MM.1S (cell line): Measurements from ENCODE around the gene POMP.
"Not testable (repeated sequence)": the region's sequence is repeated elsewhere in the genome, so short reads cannot be mapped to it uniquely, and the experiment has no call there.

Experiments used
- DNase-seq: peaks from one replicate; pipeline ENCODE4 v3.0.0-alpha.2; 2015
- H2AFZ ChIP-seq: fragments of 300-600 bp; sonication (generic); 2 replicates; pipeline ENCODE4 v1.6.0; 2016; ENCODE audit warnings: antibody characterized with exemption, low read length
- H3F3A ChIP-seq: fragments of 300-600 bp; sonication (generic); 2 replicates; pipeline ENCODE4 v1.6.1; 2016; ENCODE audit warnings: mild to moderate bottlenecking, antibody characterized with exemption, low read length, moderate library complexity, mixed read lengths; ENCODE audit not compliant: insufficient read depth
- H3K27ac ChIP-seq: fragments of 300-600 bp; sonication (generic); 2 replicates; pipeline ENCODE4 v1.5.1; 2016; ENCODE audit warnings: mild to moderate bottlenecking, low read length
- H3K27me3 ChIP-seq: fragments of 300-600 bp; sonication (generic); replicated peaks from 2 replicates; pipeline ENCODE4 v1.6.0; 2016; ENCODE audit warnings: low read length; ENCODE audit not compliant: insufficient read depth
- H3K36me3 ChIP-seq: fragments of 300-600 bp; sonication (generic); replicated peaks from 2 replicates; pipeline ENCODE4 v1.6.1; 2016; ENCODE audit warnings: mild to moderate bottlenecking, low read length, mixed read lengths; ENCODE audit not compliant: insufficient read depth
- H3K4me1 ChIP-seq: fragments of 300-600 bp; sonication (generic); 2 replicates; pipeline ENCODE4 v1.6.1; 2016; ENCODE audit warnings: low read length, mixed read lengths
- H3K4me2 ChIP-seq: fragments of 300-600 bp; sonication (generic); 2 replicates; pipeline ENCODE4 v1.6.0; 2016; ENCODE audit warnings: low read depth, low read length
- H3K4me3 ChIP-seq: fragments of 300-600 bp; sonication (generic); 2 replicates; pipeline ENCODE4 v1.5.1; 2016; ENCODE audit warnings: low read length, mixed read lengths
- H3K79me2 ChIP-seq: fragments of 300-600 bp; sonication (generic); 2 replicates; pipeline ENCODE4 v1.6.1; 2016; ENCODE audit warnings: mixed run types, low read length, mixed read lengths
- H3K9ac ChIP-seq: fragments of 300-600 bp; sonication (generic); 2 replicates; pipeline ENCODE4 v1.6.1; 2016; ENCODE audit warnings: low read length, mixed read lengths
- H3K9me2 ChIP-seq: fragments of 300-600 bp; sonication (generic); replicated peaks from 2 replicates; pipeline ENCODE4 v1.6.1; 2016; ENCODE audit warnings: mild to moderate bottlenecking, low read length, mixed read lengths; ENCODE audit not compliant: insufficient read depth
- H3K9me3 ChIP-seq: fragments of 300-600 bp; sonication (generic); replicated peaks from 2 replicates; pipeline ENCODE4 v1.6.1; 2016; ENCODE audit warnings: mild to moderate bottlenecking, low read length, mixed read lengths; ENCODE audit not compliant: insufficient read depth
- H4K20me1 ChIP-seq: fragments of 300-600 bp; sonication (generic); 2 replicates; pipeline ENCODE4 v1.6.1; 2016; ENCODE audit warnings: mild to moderate bottlenecking, low read length, moderate library complexity, mixed read lengths; ENCODE audit not compliant: insufficient read depth
- EZH2 ChIP-seq: fragments of 300-600 bp; sonication (generic); optimal IDR thresholded peaks from 2 replicates; pipeline ENCODE3; 2017; ENCODE audit warnings: low read depth, mild to moderate bottlenecking, antibody characterized with exemption, low read length, mixed read lengths
- EZH2phosphoT487 ChIP-seq: fragments of 300-600 bp; sonication (generic); IDR thresholded peaks from 2 replicates; pipeline ENCODE4 v1.6.1; 2018; ENCODE audit warnings: antibody characterized with exemption, low read length
- TF ChIP-seq, protein P1 (sequence below): fragments of 300-600 bp; sonication (generic); IDR thresholded peaks from 2 replicates; pipeline ENCODE4 v1.5.1; 2016; ENCODE audit warnings: antibody characterized with exemption, low read length, mixed read lengths

Gene POMP

DNA sequence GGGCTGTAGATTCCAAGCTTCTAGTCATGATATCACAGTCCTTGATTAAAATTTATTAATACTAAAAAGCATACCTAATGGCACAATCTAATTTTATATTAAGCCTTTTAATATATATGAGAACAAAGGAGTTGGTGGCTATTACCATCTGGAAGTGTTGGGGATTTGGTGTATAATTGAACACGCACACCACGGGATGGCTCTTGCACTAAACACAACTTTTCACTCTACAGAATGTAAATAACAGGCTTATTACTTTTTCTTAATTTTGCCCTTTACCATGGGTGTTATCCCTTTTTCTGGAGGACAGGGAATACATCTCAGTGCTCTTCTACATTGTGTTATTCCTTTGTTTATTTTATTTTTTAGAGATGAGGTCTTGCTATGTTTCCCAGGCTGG is 21.6 kb downstream of the POMP start:
- Histone ChIP-seq H3K9me3 (no peaks in the 10 kb centered on the region), H3K9ac (no peak overlapping the region), H2AFZ (no peak overlapping the region), H3K79me2 (no peaks in the 10 kb centered on the region), H3K4me1 (no peaks in the 10 kb centered on the region), H3K27ac (no peak overlapping the region), H3K27me3 (no peaks in the 10 kb centered on the region), H3K4me2 (no peak overlapping the region), H3K9me2 (no peaks in the 10 kb centered on the region), H4K20me1 (no peaks in the 10 kb centered on the region), H3F3A (no peaks in the 10 kb centered on the region), H3K36me3 (no peaks in the 10 kb centered on the region), H3K4me3 (no peak overlapping the region)
- TF ChIP-seq EZH2phosphoT487 = no peak
- no peak for DNase-seq

DNA sequence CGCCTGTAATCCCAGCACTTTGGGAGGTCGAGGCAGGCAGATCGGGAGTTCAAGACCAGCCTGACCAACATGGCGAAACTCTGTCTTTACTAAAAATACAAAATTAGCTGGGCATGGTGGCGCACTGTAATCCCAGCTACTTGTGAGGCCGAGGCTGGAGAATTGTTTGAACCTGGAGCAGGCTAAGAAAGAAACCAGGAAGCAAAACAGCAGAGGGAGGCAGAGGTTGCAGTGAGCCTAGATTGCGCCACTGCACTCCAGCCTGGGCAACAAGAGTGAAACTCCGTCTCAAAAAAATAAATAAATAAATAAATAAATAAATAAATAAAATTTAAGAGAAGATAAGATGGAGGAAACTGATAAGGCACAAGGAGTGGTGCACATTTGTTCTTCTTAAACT is 24.2 kb downstream of the POMP start:
- not testable (repeated sequence) for H3K36me3 ChIP-seq, DNase-seq, H3K4me1 ChIP-seq, H3F3A ChIP-seq, H3K4me3 ChIP-seq, H3K9ac ChIP-seq, H3K27me3 ChIP-seq, H4K20me1 ChIP-seq, H3K9me3 ChIP-seq, H2AFZ ChIP-seq, H3K79me2 ChIP-seq, H3K27ac ChIP-seq, H3K4me2 ChIP-seq, H3K9me2 ChIP-seq

DNA sequence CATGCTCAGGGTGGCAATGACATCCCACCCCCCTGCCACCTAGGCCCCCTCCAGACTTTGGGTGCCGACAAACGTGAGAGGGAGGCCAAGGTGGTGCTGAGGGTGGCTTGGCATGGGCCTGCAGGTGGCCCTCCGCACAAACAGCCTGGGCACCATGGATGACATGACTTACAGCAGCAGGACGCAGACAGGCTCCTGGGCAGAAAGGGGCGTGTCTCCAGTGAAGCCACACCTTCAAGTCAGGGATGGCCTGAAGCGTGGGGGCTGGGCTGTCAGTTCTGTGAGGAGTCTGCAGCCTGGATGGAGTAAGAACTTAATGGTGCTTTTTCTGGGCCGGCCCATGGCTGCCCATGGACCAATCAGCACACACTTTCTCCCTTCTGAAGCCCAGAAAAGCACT is 25.3 kb downstream of the POMP start:
- Histone ChIP-seq H3K4me2 (no peak overlapping the region), H3K4me1 (no peaks in the 10 kb centered on the region), H3K4me3 (no peak overlapping the region), H3K9me2 (no peaks in the 10 kb centered on the region), H3K27ac (no peak overlapping the region), H2AFZ (no peak overlapping the region), H3K27me3 (no peaks in the 10 kb centered on the region), H3K9me3 (no peaks in the 10 kb centered on the region), H4K20me1 (no peaks in the 10 kb centered on the region), H3K36me3 (no peaks in the 10 kb centered on the region), H3K79me2 (no peaks in the 10 kb centered on the region), H3K9ac (no peak overlapping the region), H3F3A (no peaks in the 10 kb centered on the region)
- DNase-seq = no peak
- TF ChIP-seq EZH2 (no peak), EZH2phosphoT487 (no peak)
- TF ChIP-seq, protein P1, sequence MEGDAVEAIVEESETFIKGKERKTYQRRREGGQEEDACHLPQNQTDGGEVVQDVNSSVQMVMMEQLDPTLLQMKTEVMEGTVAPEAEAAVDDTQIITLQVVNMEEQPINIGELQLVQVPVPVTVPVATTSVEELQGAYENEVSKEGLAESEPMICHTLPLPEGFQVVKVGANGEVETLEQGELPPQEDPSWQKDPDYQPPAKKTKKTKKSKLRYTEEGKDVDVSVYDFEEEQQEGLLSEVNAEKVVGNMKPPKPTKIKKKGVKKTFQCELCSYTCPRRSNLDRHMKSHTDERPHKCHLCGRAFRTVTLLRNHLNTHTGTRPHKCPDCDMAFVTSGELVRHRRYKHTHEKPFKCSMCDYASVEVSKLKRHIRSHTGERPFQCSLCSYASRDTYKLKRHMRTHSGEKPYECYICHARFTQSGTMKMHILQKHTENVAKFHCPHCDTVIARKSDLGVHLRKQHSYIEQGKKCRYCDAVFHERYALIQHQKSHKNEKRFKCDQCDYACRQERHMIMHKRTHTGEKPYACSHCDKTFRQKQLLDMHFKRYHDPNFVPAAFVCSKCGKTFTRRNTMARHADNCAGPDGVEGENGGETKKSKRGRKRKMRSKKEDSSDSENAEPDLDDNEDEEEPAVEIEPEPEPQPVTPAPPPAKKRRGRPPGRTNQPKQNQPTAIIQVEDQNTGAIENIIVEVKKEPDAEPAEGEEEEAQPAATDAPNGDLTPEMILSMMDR = no peak

DNA sequence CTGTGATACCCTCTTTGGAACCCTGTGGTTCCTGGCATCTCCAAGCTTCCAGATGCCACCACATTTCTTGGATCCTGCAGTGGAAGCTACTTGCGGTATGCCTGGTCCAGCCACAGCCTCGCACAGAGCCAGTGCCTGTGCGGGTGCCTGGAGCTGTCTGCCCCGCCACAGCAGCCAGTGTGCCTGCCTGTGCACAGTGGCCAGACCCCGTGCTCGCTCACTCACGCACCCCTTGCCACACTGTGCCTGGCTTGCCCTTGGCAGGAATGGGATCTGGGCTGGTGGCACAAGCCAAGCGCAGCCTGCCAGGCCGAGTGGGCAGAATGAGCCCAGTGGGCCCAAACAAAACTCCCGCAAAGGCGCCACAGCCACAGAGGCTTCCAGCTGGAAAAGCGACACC is 26.2 kb downstream of the POMP start:
- DNase-seq = no peak
- H3K27me3 ChIP-seq = no peaks in the 10 kb centered on the region
- no peak overlapping the region for H2AFZ ChIP-seq
- no peaks in the 10 kb centered on the region for H4K20me1 ChIP-seq
- no peaks in the 10 kb centered on the region for H3F3A ChIP-seq
- no peaks in the 10 kb centered on the region for H3K36me3 ChIP-seq
- H3K27ac ChIP-seq = no peak overlapping the region
- no peaks in the 10 kb centered on the region for H3K9me2 ChIP-seq
- no peak overlapping the region for H3K9ac ChIP-seq
- H3K9me3 ChIP-seq = no peaks in the 10 kb centered on the region
- no peak for TF ChIP-seq EZH2
- TF ChIP-seq, protein P1 = no peak
- TF ChIP-seq EZH2phosphoT487 = no peak
- no peak overlapping the region for H3K4me2 ChIP-seq
- no peaks in the 10 kb centered on the region for H3K79me2 ChIP-seq
- H3K4me1 ChIP-seq = no peaks in the 10 kb centered on the region
- no peak overlapping the region for H3K4me3 ChIP-seq
